GM12872 (cell line): Measurements from ENCODE around the gene WDR49.

Source experiments
- TF ChIP-seq, protein P1 (sequence below): IDR thresholded peaks from 3 replicates; pipeline ENCODE4 v1.5.1; 2011; ENCODE audit warnings: low read depth, mild to moderate bottlenecking, low read length, moderate library complexity; ENCODE audit not compliant: insufficient read depth

The WDR49 gene

DNA sequence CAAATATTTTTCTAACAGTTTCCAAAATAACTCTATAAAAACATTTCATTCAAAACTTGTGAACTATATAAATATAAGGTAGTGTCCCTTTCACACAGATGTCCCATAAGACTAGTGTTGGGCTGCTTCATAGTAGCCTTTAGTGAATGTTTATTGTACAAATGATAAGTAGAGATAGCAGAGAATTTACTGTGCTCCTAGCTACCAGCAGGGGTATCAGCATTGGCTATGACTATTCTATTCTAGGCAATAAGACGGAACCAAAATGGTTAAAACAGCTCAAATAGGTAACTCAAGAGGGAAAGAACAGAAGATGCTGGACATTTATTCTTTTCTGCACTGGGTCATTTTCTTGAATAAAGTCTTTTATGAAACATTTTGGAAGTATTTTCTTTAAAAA is 202.5 kb downstream of the WDR49 start:
- TF ChIP-seq, protein P1, sequence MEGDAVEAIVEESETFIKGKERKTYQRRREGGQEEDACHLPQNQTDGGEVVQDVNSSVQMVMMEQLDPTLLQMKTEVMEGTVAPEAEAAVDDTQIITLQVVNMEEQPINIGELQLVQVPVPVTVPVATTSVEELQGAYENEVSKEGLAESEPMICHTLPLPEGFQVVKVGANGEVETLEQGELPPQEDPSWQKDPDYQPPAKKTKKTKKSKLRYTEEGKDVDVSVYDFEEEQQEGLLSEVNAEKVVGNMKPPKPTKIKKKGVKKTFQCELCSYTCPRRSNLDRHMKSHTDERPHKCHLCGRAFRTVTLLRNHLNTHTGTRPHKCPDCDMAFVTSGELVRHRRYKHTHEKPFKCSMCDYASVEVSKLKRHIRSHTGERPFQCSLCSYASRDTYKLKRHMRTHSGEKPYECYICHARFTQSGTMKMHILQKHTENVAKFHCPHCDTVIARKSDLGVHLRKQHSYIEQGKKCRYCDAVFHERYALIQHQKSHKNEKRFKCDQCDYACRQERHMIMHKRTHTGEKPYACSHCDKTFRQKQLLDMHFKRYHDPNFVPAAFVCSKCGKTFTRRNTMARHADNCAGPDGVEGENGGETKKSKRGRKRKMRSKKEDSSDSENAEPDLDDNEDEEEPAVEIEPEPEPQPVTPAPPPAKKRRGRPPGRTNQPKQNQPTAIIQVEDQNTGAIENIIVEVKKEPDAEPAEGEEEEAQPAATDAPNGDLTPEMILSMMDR, result no peak

GRCh38 chr3:167450675-167451074 is 203.1 kb downstream of the WDR49 start:
- TF ChIP-seq, protein P1, result no peak

- TF ChIP-seq, protein P1, result no peak
These were observed 203.5 kb downstream of the WDR49 start for GRCh38 chr3:167450195-167450594.

DNA sequence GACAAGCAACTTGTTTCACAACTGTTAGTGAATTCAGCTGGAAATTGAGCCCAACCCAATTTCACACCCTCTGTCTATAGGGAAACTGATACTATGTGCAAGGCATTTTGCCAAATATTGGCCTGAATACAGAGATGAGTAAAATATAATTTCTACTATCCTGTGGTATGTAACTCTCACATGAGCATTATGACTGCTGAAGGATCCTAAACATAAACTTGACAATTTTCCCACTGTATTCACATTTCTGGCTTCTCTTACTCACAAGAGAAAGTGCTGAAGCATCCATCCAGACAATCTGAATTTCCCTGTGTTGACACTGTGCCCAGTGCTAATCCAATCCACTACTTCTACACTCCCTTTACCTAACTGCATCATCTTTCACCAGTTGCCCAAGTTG is 208.3 kb downstream of the WDR49 start:
- TF ChIP-seq, protein P1, result no peak

DNA sequence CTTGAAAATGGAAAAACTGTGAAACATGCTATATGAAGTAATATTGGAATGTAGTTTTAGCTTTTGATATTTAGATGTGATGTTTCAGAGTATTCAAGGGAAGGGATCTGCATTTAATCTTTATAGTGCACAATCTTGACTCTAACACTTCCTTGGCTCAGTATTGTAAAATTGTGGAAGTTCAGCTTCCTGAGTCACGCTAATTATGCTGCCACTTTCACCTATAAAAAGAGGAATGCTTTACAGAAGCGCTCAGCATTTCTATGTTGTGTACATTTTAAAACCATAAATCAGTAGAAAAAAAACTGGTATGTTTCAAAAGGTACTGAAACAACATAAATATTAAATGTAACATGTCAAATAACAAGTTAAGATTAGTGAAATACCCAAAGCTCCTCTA is 212.5 kb downstream of the WDR49 start:
- TF ChIP-seq, protein P1, result no peak

GRCh38 chr3:167437428-167438139 is 216.2 kb downstream of the WDR49 start:
- TF ChIP-seq, protein P1, result no peak
